ENCODE results near the gene ZNF493.
A peak's percentile ranks its signal among the peaks of the same experiment; 100 is the strongest.

ZNF493 gene

DNA sequence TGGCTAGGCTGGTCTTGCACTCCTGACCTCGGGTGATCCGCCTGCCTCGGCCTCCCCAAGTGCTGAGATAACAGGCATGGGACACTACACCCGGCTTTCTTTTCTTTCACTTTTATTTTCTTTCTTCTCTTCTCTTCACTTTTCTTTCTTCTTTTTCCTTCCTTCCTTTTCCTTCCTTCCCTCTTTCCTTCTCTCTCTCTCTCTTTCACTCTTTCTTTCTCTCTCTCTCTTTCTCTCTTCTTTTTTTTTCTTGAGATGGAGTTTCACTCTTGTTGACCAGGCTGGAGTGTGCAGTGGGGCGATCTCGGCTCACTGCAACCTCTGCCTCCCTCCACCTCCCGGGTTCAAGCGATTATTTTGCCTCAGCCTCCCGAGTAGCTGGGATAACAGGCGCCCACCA is 812 bp upstream of the ZNF493 start:
- WGBS (ENCODE audit: extremely low coverage, insufficient coverage, low lambda C conversion rate): no CpG with 5 or more reads among the region's 10 CpGs
- no peak overlapping the region for H3K18ac ChIP-seq (ENCODE audit: low read length)
- no peak overlapping the region for H3K9ac ChIP-seq (ENCODE audit: low read length)
- H4K5ac ChIP-seq (ENCODE audit: low read length): no peak overlapping the region
- no peak overlapping the region for H2BK5ac ChIP-seq (ENCODE audit: low read length)
- no peak overlapping the region for H3K4me3 ChIP-seq (ENCODE audit: low read length)
- H4K8ac ChIP-seq (ENCODE audit: low read depth, low read length): no peak overlapping the region
- H3K27ac ChIP-seq (ENCODE audit: low read depth, low read length): no peak overlapping the region
- H3K27me3 ChIP-seq (ENCODE audit: insufficient read depth, low read length, poor library complexity): no peaks in the 10 kb centered on the region
- no peak overlapping the region for H2BK120ac ChIP-seq (ENCODE audit: low read depth, low read length)
- H3K79me1 ChIP-seq (ENCODE audit: low read length): peaks cover 4% of the 10 kb centered on the region
- no peak overlapping the region for H2BK15ac ChIP-seq (replicated peaks; ENCODE audit: low read depth)
- H3K4me2 ChIP-seq (ENCODE audit: low read length): no peak overlapping the region
- H3K36me3 ChIP-seq (ENCODE audit: control insufficient read depth, insufficient read depth, low read length): no peaks in the 10 kb centered on the region
- peaks cover 2% of the 10 kb centered on the region for H3K4me1 ChIP-seq (ENCODE audit: control insufficient read depth, low read depth, low read length)
- no peak for DNase-seq
- H3K79me2 ChIP-seq (ENCODE audit: control insufficient read depth, insufficient read depth, low read length): peaks cover 12% of the 10 kb centered on the region
- H3K56ac ChIP-seq (ENCODE audit: low read length): no peak overlapping the region
- H3K4ac ChIP-seq (ENCODE audit: low read depth, low read length): no peak overlapping the region
- H3K23ac ChIP-seq (ENCODE audit: low read length): no peak overlapping the region
- H2AK5ac ChIP-seq (ENCODE audit: low read length): no peak overlapping the region

DNA sequence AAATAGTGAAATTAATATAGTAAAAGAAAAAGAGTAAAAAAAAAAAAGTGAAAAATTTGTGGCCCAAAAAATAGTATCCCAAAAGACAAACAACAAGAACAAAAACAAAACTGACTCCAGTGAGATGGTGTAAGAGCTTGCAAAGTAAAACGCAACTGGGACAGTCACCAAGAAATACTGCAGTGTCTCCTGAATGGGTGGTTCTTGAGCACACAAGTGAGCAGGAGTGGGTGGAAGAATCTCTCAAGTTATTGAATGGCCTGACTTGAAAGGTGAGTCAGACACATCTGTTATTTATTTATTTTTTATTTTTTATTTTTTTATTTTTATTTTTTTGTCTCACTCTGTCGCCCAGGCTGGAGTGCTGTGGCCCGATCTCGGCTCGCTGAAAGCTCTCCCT is 1.9 kb downstream of the ZNF493 start:
- Histone ChIP-seq H3K4ac (ENCODE audit: low read depth, low read length) (no peak overlapping the region), H2BK15ac (replicated peaks; ENCODE audit: low read depth) (no peak overlapping the region), H3K27me3 (ENCODE audit: insufficient read depth, low read length, poor library complexity) (no peaks in the 10 kb centered on the region), H3K56ac (ENCODE audit: low read length) (no peak overlapping the region), H4K8ac (ENCODE audit: low read depth, low read length) (no peak overlapping the region), H3K79me2 (ENCODE audit: control insufficient read depth, insufficient read depth, low read length) (peaks cover 12% of the 10 kb centered on the region), H3K4me1 (ENCODE audit: control insufficient read depth, low read depth, low read length) (peaks cover 2% of the 10 kb centered on the region), H3K23ac (ENCODE audit: low read length) (no peak overlapping the region), H3K18ac (ENCODE audit: low read length) (no peak overlapping the region), H3K27ac (ENCODE audit: low read depth, low read length) (no peak overlapping the region), H3K9ac (ENCODE audit: low read length) (no peak overlapping the region), H4K5ac (ENCODE audit: low read length) (no peak overlapping the region), H2AK5ac (ENCODE audit: low read length) (no peak overlapping the region), H3K4me3 (ENCODE audit: low read length) (no peak overlapping the region), H3K4me2 (ENCODE audit: low read length) (no peak overlapping the region), H3K36me3 (ENCODE audit: control insufficient read depth, insufficient read depth, low read length) (no peaks in the 10 kb centered on the region), H3K79me1 (ENCODE audit: low read length) (peaks cover 4% of the 10 kb centered on the region), H2BK5ac (ENCODE audit: low read length) (no peak overlapping the region), H2BK120ac (ENCODE audit: low read depth, low read length) (no peak overlapping the region)
- WGBS (ENCODE audit: extremely low coverage, insufficient coverage, low lambda C conversion rate): no CpG with 5 or more reads among the region's 5 CpGs
- no peak for DNase-seq

GRCh38 chr19:21402303-21402985 is 5.5 kb downstream of the ZNF493 start:
- H3K4me1 ChIP-seq (ENCODE audit: control insufficient read depth, low read depth, low read length): peaks cover 2% of the 10 kb centered on the region
- H3K4me3 ChIP-seq (ENCODE audit: low read length): no peak overlapping the region
- no peak overlapping the region for H4K8ac ChIP-seq (ENCODE audit: low read depth, low read length)
- H3K4ac ChIP-seq (ENCODE audit: low read depth, low read length): no peak overlapping the region
- H3K27ac ChIP-seq (ENCODE audit: low read depth, low read length): no peak overlapping the region
- peaks cover 9% of the 10 kb centered on the region for H3K79me2 ChIP-seq (ENCODE audit: control insufficient read depth, insufficient read depth, low read length)
- no peaks in the 10 kb centered on the region for H3K36me3 ChIP-seq (ENCODE audit: control insufficient read depth, insufficient read depth, low read length)
- H4K5ac ChIP-seq (ENCODE audit: low read length): no peak overlapping the region
- H2AK5ac ChIP-seq (ENCODE audit: low read length): no peak overlapping the region
- H2BK5ac ChIP-seq (ENCODE audit: low read length): no peak overlapping the region
- no peak overlapping the region for H3K18ac ChIP-seq (ENCODE audit: low read length)
- WGBS (ENCODE audit: extremely low coverage, insufficient coverage, low lambda C conversion rate): no CpG with 5 or more reads among the region's 1 CpG
- H2BK15ac ChIP-seq (replicated peaks; ENCODE audit: low read depth): no peak overlapping the region
- H3K27me3 ChIP-seq (ENCODE audit: insufficient read depth, low read length, poor library complexity): no peaks in the 10 kb centered on the region
- no peak overlapping the region for H3K4me2 ChIP-seq (ENCODE audit: low read length)
- no peak overlapping the region for H3K9ac ChIP-seq (ENCODE audit: low read length)
- no peak overlapping the region for H3K56ac ChIP-seq (ENCODE audit: low read length)
- no peak for DNase-seq
- no peak overlapping the region for H3K23ac ChIP-seq (ENCODE audit: low read length)
- no peak overlapping the region for H2BK120ac ChIP-seq (ENCODE audit: low read depth, low read length)
- peaks cover 4% of the 10 kb centered on the region for H3K79me1 ChIP-seq (ENCODE audit: low read length)

DNA sequence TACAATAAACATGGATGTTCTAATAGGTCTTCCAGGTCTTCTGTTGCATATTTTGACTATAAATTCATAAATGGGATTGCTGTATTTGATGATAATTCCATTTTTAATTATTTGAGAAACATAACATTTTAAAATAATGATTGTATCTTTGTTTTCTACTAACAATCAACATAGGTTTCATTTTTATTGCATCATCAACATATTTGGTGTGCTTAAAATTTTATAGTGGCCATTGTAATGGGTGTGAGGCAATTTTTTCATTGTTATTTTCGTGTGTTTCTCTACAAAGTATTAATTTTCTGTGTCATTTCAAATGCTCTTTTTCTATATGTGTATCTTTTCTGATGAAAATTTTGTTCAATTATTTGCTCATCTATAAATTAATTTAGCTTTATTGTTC is 13.2 kb downstream of the ZNF493 start:
- Histone ChIP-seq H4K8ac (ENCODE audit: low read depth, low read length) (no peak overlapping the region), H3K56ac (ENCODE audit: low read length) (no peak overlapping the region), H3K27ac (ENCODE audit: low read depth, low read length) (no peak overlapping the region), H3K27me3 (ENCODE audit: insufficient read depth, low read length, poor library complexity) (no peaks in the 10 kb centered on the region), H3K18ac (ENCODE audit: low read length) (no peak overlapping the region), H3K23ac (ENCODE audit: low read length) (no peak overlapping the region), H2BK120ac (ENCODE audit: low read depth, low read length) (no peak overlapping the region), H3K9ac (ENCODE audit: low read length) (no peak overlapping the region), H3K4me1 (ENCODE audit: control insufficient read depth, low read depth, low read length) (no peaks in the 10 kb centered on the region), H2BK5ac (ENCODE audit: low read length) (no peak overlapping the region), H3K79me2 (ENCODE audit: control insufficient read depth, insufficient read depth, low read length) (no peaks in the 10 kb centered on the region), H3K36me3 (ENCODE audit: control insufficient read depth, insufficient read depth, low read length) (no peaks in the 10 kb centered on the region), H4K5ac (ENCODE audit: low read length) (no peak overlapping the region), H3K4me3 (ENCODE audit: low read length) (no peak overlapping the region), H3K4ac (ENCODE audit: low read depth, low read length) (no peak overlapping the region), H3K79me1 (ENCODE audit: low read length) (no peaks in the 10 kb centered on the region), H2BK15ac (replicated peaks; ENCODE audit: low read depth) (no peak overlapping the region), H2AK5ac (ENCODE audit: low read length) (no peak overlapping the region), H3K4me2 (ENCODE audit: low read length) (no peak overlapping the region)
- WGBS (ENCODE audit: extremely low coverage, insufficient coverage, low lambda C conversion rate): no CpG with 5 or more reads among the region's 1 CpG
- DNase-seq: no peak

DNA sequence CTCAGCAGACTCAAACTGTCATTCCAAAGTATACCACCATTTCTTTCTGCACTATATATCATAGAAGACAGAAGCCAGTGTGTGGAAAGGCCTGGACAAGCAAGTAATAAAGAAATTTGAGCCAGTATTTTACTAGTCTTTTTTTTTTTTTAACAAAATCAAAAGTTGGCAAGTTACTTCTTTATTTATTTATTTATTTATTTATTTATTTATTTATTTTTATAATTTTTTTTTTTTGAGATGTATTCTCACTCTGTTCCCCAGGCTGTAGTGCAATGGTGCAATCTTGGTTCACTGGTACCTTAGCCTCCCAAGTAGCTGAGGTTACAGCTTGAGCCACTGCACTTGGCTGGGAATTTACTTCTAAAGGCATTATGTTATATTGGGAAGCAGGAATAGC is 25.3 kb downstream of the ZNF493 start:
- Histone ChIP-seq H4K5ac (ENCODE audit: low read length) (no peak overlapping the region), H3K56ac (ENCODE audit: low read length) (no peak overlapping the region), H2BK15ac (replicated peaks; ENCODE audit: low read depth) (no peak overlapping the region), H2BK5ac (ENCODE audit: low read length) (no peak overlapping the region), H3K4me3 (ENCODE audit: low read length) (peak overlapping the region; percentile 16), H3K4me1 (ENCODE audit: control insufficient read depth, low read depth, low read length) (no peaks in the 10 kb centered on the region), H3K9ac (ENCODE audit: low read length) (no peak overlapping the region), H4K8ac (ENCODE audit: low read depth, low read length) (no peak overlapping the region), H3K23ac (ENCODE audit: low read length) (no peak overlapping the region), H2AK5ac (ENCODE audit: low read length) (no peak overlapping the region), H3K36me3 (ENCODE audit: control insufficient read depth, insufficient read depth, low read length) (no peaks in the 10 kb centered on the region), H3K79me2 (ENCODE audit: control insufficient read depth, insufficient read depth, low read length) (no peaks in the 10 kb centered on the region), H3K18ac (ENCODE audit: low read length) (no peak overlapping the region), H3K27me3 (ENCODE audit: insufficient read depth, low read length, poor library complexity) (no peaks in the 10 kb centered on the region), H3K27ac (ENCODE audit: low read depth, low read length) (no peak overlapping the region), H3K4ac (ENCODE audit: low read depth, low read length) (no peak overlapping the region), H2BK120ac (ENCODE audit: low read depth, low read length) (no peak overlapping the region), H3K4me2 (ENCODE audit: low read length) (no peak overlapping the region), H3K79me1 (ENCODE audit: low read length) (no peaks in the 10 kb centered on the region)
- DNase-seq: no peak
